HG02970 (cell line): ENCODE measurements around the gene HSD17B11.
"Not testable (repeated sequence)": the region's sequence is repeated elsewhere in the genome, so short reads cannot be mapped to it uniquely, and the experiment has no call there.

ENCODE experiments used
- ATAC-seq: cut with Tn5 transposase; IDR thresholded peaks from one replicate; pipeline ENCODE4 v1.9.1; 2021; ENCODE audit warnings: mild to moderate bottlenecking, moderate library complexity, moderate number of reproducible peaks; ENCODE audit not compliant: unreplicated experiment, low FRiP score

The HSD17B11 gene

GRCh38 chr4:87406462-87406861 is 15.5 kb upstream of the HSD17B11 start:
- ATAC-seq = no peak

GRCh38 chr4:87405211-87405820 is 14.3 kb upstream of the HSD17B11 start:
- ATAC-seq = no peak

- not testable (repeated sequence) for ATAC-seq
Measured at GRCh38 chr4:87403732-87404131, 12.7 kb upstream of the HSD17B11 start.

DNA sequence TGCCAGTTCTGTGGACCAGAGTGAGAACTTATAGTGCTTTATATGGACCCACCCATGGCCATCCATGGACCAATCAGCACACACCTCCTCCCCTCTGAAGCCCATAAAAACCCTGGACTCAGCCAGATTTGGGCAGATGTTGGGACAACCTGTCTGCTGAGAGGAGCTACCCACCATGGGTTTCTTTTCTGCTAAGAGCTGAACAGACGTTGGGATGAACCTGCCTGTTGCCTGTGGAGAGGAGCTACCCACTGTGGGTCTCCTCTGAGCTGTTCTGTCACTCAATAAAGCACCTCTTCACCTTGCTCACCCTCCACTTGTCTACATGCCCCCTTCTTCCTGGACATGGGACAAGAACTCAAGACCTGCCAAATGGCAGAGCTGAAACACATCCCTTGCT is 9.0 kb upstream of the HSD17B11 start:
- ATAC-seq = no peak

- no peak for ATAC-seq
Measured at GRCh38 chr4:87399148-87399547, 8.2 kb upstream of the HSD17B11 start.

- not testable (repeated sequence) for ATAC-seq
Measured at GRCh38 chr4:87395851-87396250, 4.9 kb upstream of the HSD17B11 start.

GRCh38 chr4:87395073-87395472 is 4.1 kb upstream of the HSD17B11 start:
- not testable (repeated sequence) for ATAC-seq

DNA sequence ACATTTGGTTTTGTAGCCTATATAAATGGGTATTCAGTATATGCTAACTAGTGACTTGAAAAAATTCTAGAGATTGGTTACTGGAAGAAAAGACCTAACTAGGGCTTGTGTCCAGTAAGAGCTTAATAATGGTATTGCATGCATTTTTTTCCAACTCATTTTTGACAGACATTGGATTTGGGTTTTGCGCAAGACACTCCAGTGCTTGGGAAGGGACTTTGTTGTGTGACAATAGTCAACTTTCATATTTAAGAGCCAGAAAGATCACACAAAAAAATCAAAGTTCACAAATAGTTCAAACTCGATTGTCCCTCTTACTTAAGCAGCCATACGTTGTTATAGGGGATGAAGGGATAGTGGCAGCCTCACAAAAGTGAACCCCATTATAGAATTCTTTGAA is 1.2 kb upstream of the HSD17B11 start:
- no peak for ATAC-seq

- ATAC-seq = no peak
Measured at GRCh38 chr4:87391576-87392054, 627 bp upstream of the HSD17B11 start.

- ATAC-seq = peak; percentile 12
Measured at GRCh38 chr4:87390551-87390890, 467 bp downstream of the HSD17B11 start.

- ATAC-seq = not testable (repeated sequence)
Measured at GRCh38 chr4:87390055-87390454, 933 bp downstream of the HSD17B11 start.

DNA sequence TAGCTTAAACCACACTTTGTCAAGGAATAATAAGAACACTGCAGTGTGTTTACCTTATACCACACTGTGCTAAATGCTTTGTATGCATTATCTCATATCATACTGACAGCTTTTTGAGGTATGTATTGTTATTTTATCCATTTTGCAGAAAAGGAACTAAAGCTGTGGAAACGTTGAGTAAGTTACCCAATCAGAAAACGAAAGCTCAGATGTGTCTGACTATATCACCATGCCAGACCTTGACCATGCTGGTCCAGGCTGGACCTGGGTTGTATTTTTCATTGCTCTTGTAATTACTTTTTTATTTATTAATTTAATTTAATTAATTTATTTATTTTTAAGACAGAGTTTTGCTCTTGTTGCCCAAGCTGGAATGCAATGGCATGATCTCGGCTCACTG is 2.1 kb downstream of the HSD17B11 start:
- no peak for ATAC-seq

DNA sequence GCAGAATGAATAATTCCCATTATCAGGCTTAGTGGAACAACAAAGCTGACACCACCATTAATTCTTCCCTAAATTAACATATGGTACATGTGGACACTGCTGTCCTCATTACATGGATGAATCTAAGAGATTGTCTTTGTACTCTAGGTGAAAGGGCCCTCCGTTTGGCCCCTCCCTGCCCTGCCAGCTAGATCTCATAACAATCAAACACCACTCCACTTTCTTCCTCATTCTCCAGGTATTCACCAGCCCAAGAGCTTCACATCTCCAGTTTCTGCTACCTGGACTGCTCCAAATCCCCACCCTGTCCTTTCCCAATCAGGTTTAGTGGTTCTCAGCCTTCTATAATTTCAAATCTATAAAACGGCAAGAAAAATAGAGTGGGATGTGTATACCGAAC is 3.8 kb downstream of the HSD17B11 start:
- ATAC-seq = no peak

GRCh38 chr4:87384466-87385132 is 6.4 kb downstream of the HSD17B11 start:
- not testable (repeated sequence) for ATAC-seq

DNA sequence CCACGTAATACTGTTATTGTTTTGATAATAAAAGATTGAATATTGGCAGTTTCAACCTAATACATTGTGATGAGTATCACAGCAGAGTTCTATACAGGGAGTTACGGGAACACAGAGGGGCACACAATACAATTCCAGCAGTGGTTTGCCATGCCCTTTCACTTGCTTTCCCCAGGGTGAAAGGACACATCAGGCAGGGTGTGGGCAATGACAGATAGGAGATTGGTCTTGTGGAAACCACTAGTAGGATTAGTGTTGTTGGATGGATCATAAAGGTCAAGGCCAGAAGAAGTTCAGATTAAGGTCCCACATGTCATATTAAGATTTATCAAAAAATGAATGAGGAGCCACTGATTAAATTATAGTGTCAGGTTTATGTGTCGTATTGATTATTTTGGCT is 8.1 kb downstream of the HSD17B11 start:
- no peak for ATAC-seq

DNA sequence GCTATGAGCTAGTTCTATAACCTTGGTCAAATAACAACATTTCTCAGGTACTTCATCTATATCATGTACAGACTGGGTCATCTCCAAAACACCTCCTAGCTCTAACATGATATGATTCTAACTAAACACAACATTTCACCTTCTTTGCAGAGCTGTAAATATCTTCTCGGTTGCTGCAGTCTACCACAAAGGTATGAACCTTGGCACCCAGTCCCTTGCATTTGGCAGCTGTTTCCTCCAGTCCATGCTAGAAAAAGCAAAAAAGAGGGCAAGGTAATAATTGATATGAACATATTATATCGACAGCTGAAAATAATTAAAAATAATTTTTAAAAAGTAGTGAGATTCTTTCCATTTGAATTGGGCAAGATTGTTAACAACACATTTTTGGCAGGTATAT is 8.9 kb downstream of the HSD17B11 start:
- ATAC-seq = no peak

GRCh38 chr4:87377816-87378215 is 13.2 kb downstream of the HSD17B11 start:
- no peak for ATAC-seq

DNA sequence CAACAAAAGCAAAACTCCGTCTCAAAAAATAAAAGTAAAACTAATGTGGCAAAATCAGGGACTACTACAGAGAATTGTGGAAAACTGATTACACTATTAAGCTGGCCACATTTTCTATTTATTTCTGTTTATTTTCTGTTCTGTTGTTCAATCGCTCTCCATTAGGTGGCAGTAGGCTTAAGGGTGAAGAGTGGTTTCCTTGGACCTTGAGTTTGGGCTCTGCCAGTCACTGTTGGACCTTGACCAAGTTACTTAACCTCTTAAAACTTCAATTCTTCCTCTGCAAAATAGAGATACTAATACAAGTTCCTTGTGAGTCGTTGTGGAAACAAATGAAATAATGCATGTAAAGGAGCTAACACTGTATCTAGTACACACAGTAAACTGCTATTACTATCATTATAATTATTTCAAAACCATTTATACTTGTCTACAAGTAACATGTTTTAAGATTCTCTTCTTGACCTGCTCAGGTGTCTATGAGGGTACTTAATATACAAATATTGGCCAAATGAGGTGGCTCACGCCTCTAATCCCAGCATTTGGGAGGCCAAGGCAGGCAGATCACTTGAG is 15.2 kb downstream of the HSD17B11 start:
- ATAC-seq = no peak

DNA sequence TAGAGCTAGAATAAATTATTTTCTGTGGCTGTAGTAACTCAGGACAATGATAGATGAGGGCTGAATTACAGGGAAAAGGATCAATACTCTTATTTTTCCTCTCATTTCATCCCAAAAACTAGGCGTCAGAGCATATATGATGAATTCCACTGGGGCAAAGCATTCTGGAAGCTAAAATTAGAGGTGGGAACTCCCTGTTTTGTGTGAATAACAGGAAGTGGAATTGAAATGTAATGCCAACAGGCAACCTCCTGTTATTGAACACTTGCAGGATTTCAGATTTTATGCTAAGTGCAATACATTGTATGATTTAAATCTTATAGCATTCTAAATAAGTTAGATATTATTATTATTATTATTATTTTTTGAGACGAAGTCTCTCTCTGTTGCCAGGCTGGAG is 20.9 kb downstream of the HSD17B11 start:
- ATAC-seq = no peak

DNA sequence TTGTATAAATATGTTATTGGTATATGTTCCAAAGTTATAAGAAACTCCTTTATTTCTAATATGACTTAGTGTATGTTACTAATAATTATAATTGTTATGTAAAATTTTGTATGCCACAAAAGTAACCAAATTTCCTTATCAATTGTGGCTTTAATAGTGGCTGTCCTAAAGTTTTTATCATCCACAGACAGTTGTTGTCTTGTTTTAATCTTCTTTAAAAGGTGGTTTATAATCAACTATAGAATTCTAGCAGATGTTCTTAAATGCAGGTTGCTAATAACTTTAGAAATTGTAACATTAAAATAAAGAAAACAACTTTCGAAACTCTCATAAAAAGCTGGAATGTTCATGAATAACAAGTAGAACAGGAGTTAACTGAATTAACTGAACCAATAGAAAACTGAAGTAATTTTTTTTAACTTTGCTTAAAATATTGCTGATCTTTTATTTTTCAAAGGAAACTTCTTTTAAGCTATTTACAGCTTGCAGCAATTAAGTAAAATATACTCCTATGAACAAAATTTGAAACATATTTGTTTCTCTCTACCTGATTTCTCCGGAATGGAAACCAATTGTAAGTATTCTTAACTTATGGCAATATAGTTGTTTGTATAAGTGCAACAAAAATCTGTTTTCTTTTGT is 24.3 kb downstream of the HSD17B11 start:
- ATAC-seq = no peak

- ATAC-seq = no peak
Measured at GRCh38 chr4:87365348-87365747, 25.6 kb downstream of the HSD17B11 start.
